DND-41 (cell line): ENCODE data around the gene TAS1R3.

Experiments used
- CTCF ChIP-seq: IDR thresholded peaks from 2 replicates; pipeline ENCODE4 v1.5.1; 2012; ENCODE audit warnings: borderline replicate concordance, low read length, moderate library complexity, mild to moderate bottlenecking; ENCODE audit not compliant: poor library complexity, severe bottlenecking; ENCODE audit errors: extremely low read depth
- EZH2 ChIP-seq: IDR thresholded peaks from 3 replicates; pipeline ENCODE4 v1.6.1; 2012; ENCODE audit warnings: borderline replicate concordance, low read depth, mild to moderate bottlenecking, moderate library complexity, low read length, inconsistent platforms; ENCODE audit not compliant: severe bottlenecking

GRCh38 chr1:1337793-1338147, 6.7 kb downstream of the TAS1R3 start:
- no peak for TF ChIP-seq CTCF
- no peak for TF ChIP-seq EZH2
